B cell (primary cell): ENCODE results near the gene PNKP. TPM values are rescaled to one million over a fixed set of nuclear protein-coding genes. Genes with fewer than 3 reads are reported as not detected.

ENCODE experiments used
- ATAC-seq: fragments of 200-7000 bp; cut with Tn5 transposase; one replicate; pipeline ENCODE4 v1.10.0; 2021; ENCODE audit warnings: low read depth, mild to moderate bottlenecking, moderate number of reproducible peaks, moderate library complexity
- CTCF ChIA-PET: fragments of 350-600 bp; sonication (Branson Sonifier 250); formaldehyde crosslinking; loops from one replicate; lab custom pipeline; 2021; ENCODE audit warnings: antibody characterized with exemption, inconsistent platforms; lab: Charles Lee
- POLR2A ChIA-PET: fragments of 350-600 bp; sonication (Branson Sonifier 250); formaldehyde crosslinking; loops from one replicate; lab custom pipeline; 2021; ENCODE audit warnings: antibody characterized with exemption; lab: Charles Lee
- DNase-seq: peaks from one replicate; pipeline ENCODE4 v3.0.0; 2013
- H2AFZ ChIP-seq: 2 replicates; pipeline ENCODE4 v1.6.1; 2012; ENCODE audit warnings: mild to moderate bottlenecking, low read depth, low read length; ENCODE audit not compliant: insufficient read depth, poor library complexity, severe bottlenecking
- H3K27ac ChIP-seq, 2 donors: 1 replicate in 1 of 2; 2 replicates in 1 of 2; pipeline ENCODE4 v1.5.1; 2012 to 2013; ENCODE audit warnings: low read length in 2 of 2, mild to moderate bottlenecking in 2 of 2, moderate library complexity in 1 of 2
- H3K27me3 ChIP-seq, 4 experiments: fragments of 200-600 bp in 1 of 4; sonication (generic) in 1 of 4; replicated peaks in 1 of 4; 1 replicate in 2 of 4; 2 replicates in 2 of 4; pipeline versions ENCODE4 v1.6.1 to v1.7.0; 2013 to 2016; ENCODE audit warnings: low read length in 3 of 4, mild to moderate bottlenecking in 2 of 4, mixed read lengths in 1 of 4, moderate library complexity in 1 of 4; ENCODE audit not compliant: insufficient read depth in 4 of 4, control insufficient read depth in 3 of 4; ENCODE audit errors: control extremely low read depth in 1 of 4
- H3K36me3 ChIP-seq, 2 experiments: replicated peaks in 1 of 2; 1 replicate in 1 of 2; 2 replicates in 1 of 2; pipeline versions ENCODE4 v1.6.1 to v1.7.1; 2013; ENCODE audit warnings: low read length in 1 of 2; ENCODE audit not compliant: insufficient read depth in 2 of 2, control insufficient read depth in 1 of 2; ENCODE audit errors: control extremely low read depth in 1 of 2, extremely low read depth in 1 of 2
- H3K4me1 ChIP-seq, 2 donors: fragments of 200-600 bp in 1 of 2; sonication (generic) in 1 of 2; 1 replicate in 1 of 2; 2 replicates in 1 of 2; pipeline versions ENCODE4 v1.5.1 to v1.6.1; 2013 to 2017; ENCODE audit warnings: low read length in 2 of 2; ENCODE audit not compliant: control insufficient read depth in 2 of 2, insufficient read depth in 2 of 2
- H3K4me2 ChIP-seq: replicated peaks from 2 replicates; pipeline ENCODE3; 2012; ENCODE audit warnings: mild to moderate bottlenecking, low read depth, low read length; ENCODE audit not compliant: poor library complexity, severe bottlenecking
- H3K4me3 ChIP-seq, 5 experiments: fragments of 200-600 bp in 1 of 5; sonication (generic) in 1 of 5; 1 replicate in 3 of 5; 2 replicates in 2 of 5; pipeline versions ENCODE4 v1.5.1 to v1.7.0; 2011 to 2016; ENCODE audit warnings: low read length in 4 of 5, mild to moderate bottlenecking in 4 of 5, low read depth in 2 of 5, control low read depth in 1 of 5, moderate library complexity in 1 of 5; ENCODE audit not compliant: insufficient read depth in 1 of 5; ENCODE audit errors: control extremely low read depth in 1 of 5, extremely low read depth in 1 of 5
- H3K79me2 ChIP-seq: fragments of 200-600 bp; sonication (generic); one replicate; pipeline ENCODE4 v1.6.0; 2016; ENCODE audit warnings: low read length; ENCODE audit not compliant: control insufficient read depth, insufficient read depth
- H3K9ac ChIP-seq: fragments of 200-600 bp; sonication (generic); 2 replicates; pipeline ENCODE4 v1.6.1; 2017; ENCODE audit warnings: mild to moderate bottlenecking, low read length, moderate library complexity
- H3K9me3 ChIP-seq, 3 donors: one replicate each; pipeline versions ENCODE4 v1.6.1 to v1.7.1; 2013; ENCODE audit warnings: low read length in 2 of 3; ENCODE audit not compliant: control insufficient read depth in 2 of 3, insufficient read depth in 1 of 3; ENCODE audit errors: control extremely low read depth in 1 of 3
- H4K20me1 ChIP-seq: 2 replicates; pipeline ENCODE4 v1.6.0; 2012; ENCODE audit warnings: mild to moderate bottlenecking, low read length; ENCODE audit not compliant: insufficient read depth, control insufficient read depth, poor library complexity, severe bottlenecking
- H3K27ac Mint-ChIP-seq: one replicate; pipeline ENCODE4 v1.8.0; 2021; ENCODE audit warnings: mixed read lengths
- H3K27me3 Mint-ChIP-seq: one replicate; pipeline ENCODE4 v1.8.0; 2021; ENCODE audit warnings: mixed read lengths
- H3K4me1 Mint-ChIP-seq: one replicate; pipeline ENCODE4 v1.8.0; 2021; ENCODE audit warnings: mixed read lengths
- H3K4me3 Mint-ChIP-seq: one replicate; pipeline ENCODE4 v1.8.0; 2021; ENCODE audit warnings: mixed read lengths
- H3K9me3 Mint-ChIP-seq: one replicate; pipeline ENCODE4 v1.8.0; 2022; ENCODE audit warnings: mixed read lengths; ENCODE audit not compliant: insufficient read depth
- CTCF ChIP-seq: fragments of 200-600 bp; IDR thresholded peaks from one replicate; pipeline ENCODE4 v1.8.0; 2022; ENCODE audit warnings: antibody characterized with exemption, mild to moderate bottlenecking
- EZH2 ChIP-seq: IDR thresholded peaks from 2 replicates; pipeline ENCODE4 v1.6.1; 2012; ENCODE audit warnings: borderline replicate concordance, low read depth, mild to moderate bottlenecking, moderate library complexity, low read length; ENCODE audit not compliant: insufficient read depth, poor library complexity, severe bottlenecking
- WGBS: methylation state at CpG from one replicate; pipeline ENCODE4 v1.1.5; 2013; ENCODE audit warnings: missing lambda C conversion rate; ENCODE audit not compliant: insufficient coverage; 5-methylcytosine and 5-hydroxymethylcytosine counted together
- intact Hi-C: fragments of 100-400 bp; cut with micrococcal nuclease; formaldehyde crosslinking; loops from one replicate; pipeline ENCODE4 v1.10.0; 2022
- polyA plus RNA-seq: library from polyadenylated mRNA; depleted of rRNA; stranded (reverse); fragments of >200 nt; gene quantifications from 2 replicates; pipeline ENCODE4 v1.2.3, GENCODE V29; 2012
- total RNA-seq, 2 donors: library from RNA; stranded (reverse); fragments of 120-200 nt in 1 of 2; gene quantifications; 1 replicate in 1 of 2; 2 replicates in 1 of 2; pipeline versions ENCODE4 v1.2.3 to v1.2.4, GENCODE V29; 2013 to 2022

The PNKP gene
- total and polyA plus RNA-seq, 2 donors (not counting 1 experiment from before 2014, with no cell fraction given) = 173 to 274 TPM

- Histone ChIP-seq H3K4me1 (no peaks in the 10 kb centered on the region), H3K9me3 (no peaks in the 10 kb centered on the region), H3K4me3 (no peak overlapping the region), H2AFZ (no peak overlapping the region), H3K79me2 (peaks cover 9% of the 10 kb centered on the region), H4K20me1 (peaks cover 10% of the 10 kb centered on the region), H3K27me3 (no peaks in the 10 kb centered on the region), H3K36me3 (peaks cover 0 to 87% of the 10 kb centered on the region in 2 experiments), H3K27ac (no peak overlapping the region), H3K4me2 (no peak overlapping the region), H3K9ac (no peak overlapping the region)
- TF ChIP-seq CTCF (no peak), EZH2 (no peak)
- POLR2A ChIA-PET = no interaction called here
- CTCF ChIA-PET = interaction anchor here (0.8 kb wide), 1 partner anchor 761 kb away, joined by 3 read pairs; no protein-coding TSS in a partner anchor
- WGBS = 98% methylated on average over 5 of the region's 12 CpGs
- H3K27me3 Mint-ChIP-seq = no peaks in the 10 kb centered on the region
- DNase-seq = no peak
- H3K27ac Mint-ChIP-seq = no peak overlapping the region
- H3K4me1 Mint-ChIP-seq = no peaks in the 10 kb centered on the region
- intact Hi-C loops = no loop called here
- no peak for ATAC-seq
- H3K4me3 Mint-ChIP-seq = no peak overlapping the region
- no peaks in the 10 kb centered on the region for H3K9me3 Mint-ChIP-seq
These were observed 31.8 kb downstream of the PNKP start for GRCh38 chr19:49835562-49835961.

- H3K27ac Mint-ChIP-seq = no peak overlapping the region
- Histone ChIP-seq H4K20me1 (peaks cover 30% of the 10 kb centered on the region), H2AFZ (no peak overlapping the region), H3K4me2 (no peak overlapping the region), H3K9ac (no peak overlapping the region), H3K79me2 (peaks cover 22% of the 10 kb centered on the region), H3K36me3 (peaks cover 0 to 94% of the 10 kb centered on the region in 2 experiments), H3K4me1 (no peaks in the 10 kb centered on the region), H3K4me3 (no peak overlapping the region), H3K27me3 (no peaks in the 10 kb centered on the region), H3K27ac (no peak overlapping the region), H3K9me3 (no peaks in the 10 kb centered on the region)
- ATAC-seq = no peak
- H3K27me3 Mint-ChIP-seq = no peaks in the 10 kb centered on the region
- ChIA-PET CTCF (no interaction called here), POLR2A (interaction anchor here (0.6 to 1.0 kb wide), 2 partner anchors 10 kb away, joined by 3 to 4 read pairs; no protein-coding TSS in a partner anchor)
- H3K4me3 Mint-ChIP-seq = no peak overlapping the region
- DNase-seq = no peak
- TF ChIP-seq EZH2 (no peak), CTCF (no peak)
- H3K4me1 Mint-ChIP-seq = no peaks in the 10 kb centered on the region
- no peaks in the 10 kb centered on the region for H3K9me3 Mint-ChIP-seq
- intact Hi-C loops = no loop called here
- WGBS = 94% methylated on average over 7 of the region's 7 CpGs
These were observed 33.8 kb downstream of the PNKP start for GRCh38 chr19:49833599-49833998.
